ENCODE measurements around the gene MDC1.

DNA sequence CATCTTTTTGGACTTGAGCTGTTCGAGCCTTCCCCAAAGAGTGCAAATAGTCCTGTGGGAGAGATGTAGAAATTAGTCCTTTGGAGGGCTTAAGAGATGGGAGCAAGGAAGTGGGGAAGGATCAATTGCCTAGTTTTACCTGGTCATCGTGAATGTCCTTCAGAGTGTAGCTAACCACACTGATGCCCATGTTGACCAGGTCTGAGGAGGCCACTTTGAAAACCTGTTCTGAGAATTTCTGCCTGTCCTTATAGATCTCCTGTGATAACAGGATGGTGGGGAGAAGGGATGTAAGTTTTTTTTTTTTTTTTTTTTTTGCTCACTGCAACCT is 23.4 kb upstream of the MDC1 start:
- no peak for TF ChIP-seq POLR2A (IDR thresholded peaks at IDR 0.05)
- TF ChIP-seq, protein P1, sequence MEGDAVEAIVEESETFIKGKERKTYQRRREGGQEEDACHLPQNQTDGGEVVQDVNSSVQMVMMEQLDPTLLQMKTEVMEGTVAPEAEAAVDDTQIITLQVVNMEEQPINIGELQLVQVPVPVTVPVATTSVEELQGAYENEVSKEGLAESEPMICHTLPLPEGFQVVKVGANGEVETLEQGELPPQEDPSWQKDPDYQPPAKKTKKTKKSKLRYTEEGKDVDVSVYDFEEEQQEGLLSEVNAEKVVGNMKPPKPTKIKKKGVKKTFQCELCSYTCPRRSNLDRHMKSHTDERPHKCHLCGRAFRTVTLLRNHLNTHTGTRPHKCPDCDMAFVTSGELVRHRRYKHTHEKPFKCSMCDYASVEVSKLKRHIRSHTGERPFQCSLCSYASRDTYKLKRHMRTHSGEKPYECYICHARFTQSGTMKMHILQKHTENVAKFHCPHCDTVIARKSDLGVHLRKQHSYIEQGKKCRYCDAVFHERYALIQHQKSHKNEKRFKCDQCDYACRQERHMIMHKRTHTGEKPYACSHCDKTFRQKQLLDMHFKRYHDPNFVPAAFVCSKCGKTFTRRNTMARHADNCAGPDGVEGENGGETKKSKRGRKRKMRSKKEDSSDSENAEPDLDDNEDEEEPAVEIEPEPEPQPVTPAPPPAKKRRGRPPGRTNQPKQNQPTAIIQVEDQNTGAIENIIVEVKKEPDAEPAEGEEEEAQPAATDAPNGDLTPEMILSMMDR (IDR thresholded peaks at IDR 0.05) = no peak

Measured in esophagus squamous epithelium (tissue), 4 donors.